ENCODE measurements around the gene CNTN1. TPM values are rescaled to one million over a fixed set of nuclear protein-coding genes. Genes with fewer than 3 reads are reported as not detected.

Gene CNTN1
- total and polyA plus RNA-seq, 2 of the 8 experiments (the other 6 are each of a cell fraction or from before 2014, with no cell fraction given) = 7.2 to 21.8 TPM

GRCh38 chr12:40645361-40645760 is 46.9 kb upstream of the CNTN1 start:
- Histone ChIP-seq H3K18ac (ENCODE audit: extremely low read depth, low read length) (no peak overlapping the region), H3K4ac (replicated peaks; ENCODE audit: insufficient read length, low read depth, low read length) (no peak overlapping the region), H2BK15ac (ENCODE audit: low read length) (no peak overlapping the region), H3K4me1 (replicated peaks in 1 of 4; ENCODE audit: control insufficient read depth in 3 of 4, insufficient read depth in 4 of 4, low read length in 3 of 4) (peaks cover 0 to 2% (median 0%) of the 10 kb centered on the region in 4 experiments; a peak in 3 of 7 replicates), H2BK120ac (replicated peaks; ENCODE audit: low read depth, low read length) (no peak overlapping the region), H3K79me1 (ENCODE audit: low read depth, low read length) (no peaks in the 10 kb centered on the region), H4K5ac (ENCODE audit: insufficient read length, low read depth, low read length) (no peak overlapping the region), H3K23me2 (ENCODE audit: low read depth, low read length) (no peaks in the 10 kb centered on the region), H2AFZ (ENCODE audit: low read length) (no peak overlapping the region), H3K56ac (replicated peaks; ENCODE audit: insufficient read length, low read depth, low read length) (no peak overlapping the region), H2BK20ac (ENCODE audit: low read length) (no peak overlapping the region), H3K23ac (ENCODE audit: insufficient read length) (no peak overlapping the region), H3K27ac (ENCODE audit: low read depth, low read length) (no peak overlapping the region), H3K9ac (replicated peaks in 1 of 4; ENCODE audit: extremely low read depth in 1 of 4, low read depth in 3 of 4, low read length in 3 of 4) (no peak overlapping the region), H2AK5ac (ENCODE audit: low read depth, low read length) (no peak overlapping the region), H4K20me1 (replicated peaks in 1 of 2; ENCODE audit: control insufficient read depth in 1 of 2, insufficient read depth in 2 of 2, low read length in 2 of 2) (no peaks in the 10 kb centered on the region), H4K91ac (replicated peaks; ENCODE audit: insufficient read length, low read length) (no peak overlapping the region), H3K9me3 (ENCODE audit: insufficient read depth in 2 of 2, low read depth in 1 of 2, low read length in 1 of 2) (peaks cover 9 to 16% of the 10 kb centered on the region in 2 experiments; a peak in 3 of 4 replicates), H3K14ac (ENCODE audit: insufficient read length) (no peak overlapping the region), H4K8ac (ENCODE audit: extremely low read depth, insufficient read depth, low read length) (no peak overlapping the region), H3K36me3 (ENCODE audit: control insufficient read depth in 2 of 4, insufficient read depth in 4 of 4, low read length in 3 of 4) (no peaks in the 10 kb centered on the region; a peak in 1 of 8 replicates), H3K79me2 (ENCODE audit: control insufficient read depth in 1 of 2, insufficient read depth in 2 of 2, low read length in 2 of 2) (no peaks in the 10 kb centered on the region), H2BK12ac (ENCODE audit: low read depth, low read length) (no peak overlapping the region), H3K4me3 (ENCODE audit: extremely low read depth in 1 of 4, insufficient read depth in 2 of 4, low read depth in 3 of 4, low read length in 4 of 4) (no peak overlapping the region), H3K4me2 (ENCODE audit: insufficient read depth in 1 of 2, low read depth in 2 of 2, low read length in 2 of 2) (no peak overlapping the region), H3K27me3 (replicated peaks in 1 of 4; ENCODE audit: control insufficient read depth in 3 of 4, extremely low read depth in 1 of 4, insufficient read depth in 3 of 4, low read length in 3 of 4) (peaks cover 0 to 1% (median 0%) of the 10 kb centered on the region in 4 experiments; a peak in 1 of 7 replicates), H2BK5ac (ENCODE audit: low read depth, low read length) (no peak overlapping the region)
- TF ChIP-seq NANOG (IDR thresholded peaks at IDR 0.05; ENCODE audit: insufficient read depth, low read depth, low read length, poor library complexity, severe bottlenecking) = no peak
- TF ChIP-seq CHD1 (IDR thresholded peaks at IDR 0.05; ENCODE audit: low read depth, low read length) = no peak
- no peak for TF ChIP-seq NRF1 (IDR thresholded peaks at IDR 0.05; ENCODE audit: low read depth, low read length)
- no peak for TF ChIP-seq SUZ12 (IDR thresholded peaks at IDR 0.05; ENCODE audit: low read length)
- TF ChIP-seq CREB1 (IDR thresholded peaks at IDR 0.05) = no peak
- TF ChIP-seq BACH1 (IDR thresholded peaks at IDR 0.05; ENCODE audit: low read length) = no peak
- no peak for TF ChIP-seq CHD2 (IDR thresholded peaks at IDR 0.05; ENCODE audit: low read length)
- TF ChIP-seq ZNF274 (IDR thresholded peaks at IDR 0.05; ENCODE audit: borderline replicate concordance, extremely low read depth, low read length) = no peak
- no peak for TF ChIP-seq SP1 (IDR thresholded peaks at IDR 0.05; ENCODE audit: low read depth, low read length)
- TF ChIP-seq SP2 (IDR thresholded peaks at IDR 0.05; ENCODE audit: low read length) = no peak
- no peak for TF ChIP-seq TCF12 (IDR thresholded peaks at IDR 0.05; ENCODE audit: low read depth, low read length)
- TF ChIP-seq HDAC6 (IDR thresholded peaks at IDR 0.05; ENCODE audit: low read depth, low read length) = no peak
- TF ChIP-seq USF2 (IDR thresholded peaks at IDR 0.05; ENCODE audit: low read length) = no peak
- CTCF ChIA-PET (ENCODE audit: partially characterized antibody) = no interaction called here
- 94% methylated on average over 3 of the region's 3 CpGs; no CpG with 5 or more reads in 1 of the 2 experiments for WGBS, 2 experiments (ENCODE audit: extremely low coverage in 1 of 2, insufficient coverage in 1 of 2, insufficient read length in 1 of 2, insufficient replicate concordance in 2 of 2, low coverage in 1 of 2, low lambda C conversion rate in 2 of 2, missing lambda C conversion rate in 1 of 2)
- DNase-seq (ENCODE audit: low read depth in 1 of 2, low spot score in 2 of 2) (no peak), FAIRE-seq (no peak)
- POLR2A ChIA-PET (ENCODE audit: partially characterized antibody) = no interaction called here

Data from H1 (cell line).